ENCODE measurements around the gene GXYLT2.

Gene GXYLT2

GRCh38 chr3:72941245-72941644 lies 53.4 kb downstream of the GXYLT2 start:
- DNase-seq: no peak

GRCh38 chr3:72942427-72942826 lies 54.6 kb downstream of the GXYLT2 start:
- DNase-seq: no peak

- no peak for DNase-seq
These were observed 56.9 kb downstream of the GXYLT2 start for GRCh38 chr3:72944696-72945095.

GRCh38 chr3:72947715-72948490 lies 60.1 kb downstream of the GXYLT2 start:
- no peak for DNase-seq

- no peak for DNase-seq
These were observed 61.2 kb downstream of the GXYLT2 start for GRCh38 chr3:72949016-72949415.

- DNase-seq: no peak
These were observed 62.5 kb downstream of the GXYLT2 start for GRCh38 chr3:72950372-72950771.

- no peak for DNase-seq
These were observed 63.0 kb downstream of the GXYLT2 start for GRCh38 chr3:72950801-72951200.

- DNase-seq: no peak
These were observed 63.4 kb downstream of the GXYLT2 start for GRCh38 chr3:72951259-72951722.

GRCh38 chr3:72953325-72953956 lies 65.6 kb downstream of the GXYLT2 start:
- DNase-seq: no peak

GRCh38 chr3:72957297-72957696 lies 69.5 kb downstream of the GXYLT2 start:
- no peak for DNase-seq

- DNase-seq: no peak
These were observed 71.5 kb downstream of the GXYLT2 start for GRCh38 chr3:72959336-72959735.

- DNase-seq: peak; percentile 10
These were observed 73.1 kb downstream of the GXYLT2 start for GRCh38 chr3:72960812-72961518.

- DNase-seq: no peak
These were observed 73.9 kb downstream of the GXYLT2 start for GRCh38 chr3:72961752-72962151.

GRCh38 chr3:72962317-72962716 lies 74.5 kb downstream of the GXYLT2 start:
- no peak for DNase-seq

GRCh38 chr3:72964633-72965032 lies 76.8 kb downstream of the GXYLT2 start:
- no peak for DNase-seq

- no peak for DNase-seq
These were observed 80.4 kb downstream of the GXYLT2 start for GRCh38 chr3:72968266-72968664.

- DNase-seq: no peak
These were observed 81.9 kb downstream of the GXYLT2 start for GRCh38 chr3:72969766-72970165.

- DNase-seq: no peak
These were observed 83.1 kb downstream of the GXYLT2 start for GRCh38 chr3:72970942-72971341.

- no peak for DNase-seq
These were observed 84.8 kb downstream of the GXYLT2 start for GRCh38 chr3:72972706-72973030.

GRCh38 chr3:72973031-72973723 lies 85.3 kb downstream of the GXYLT2 start:
- DNase-seq: no peak

- DNase-seq: no peak
These were observed 85.9 kb downstream of the GXYLT2 start for GRCh38 chr3:72973786-72974185.

- DNase-seq: no peak
These were observed 87.1 kb downstream of the GXYLT2 start for GRCh38 chr3:72974956-72975355.

- no peak for DNase-seq
These were observed 88.5 kb downstream of the GXYLT2 start for GRCh38 chr3:72976281-72976741.
